ENCODE results near the gene NWD2. TPM values are rescaled to one million over a fixed set of nuclear protein-coding genes. Genes with fewer than 3 reads are reported as not detected.
"Not testable (repeated sequence)": the region's sequence is repeated elsewhere in the genome, so short reads cannot be mapped to it uniquely, and the experiment has no call there.

Gene NWD2
- total and polyA plus RNA-seq, 7 donors: 0.01 to 0.03 TPM; not detected in 5

- 61 to 67% (median 61%) methylated on average over 3 of the region's 3 CpGs for WGBS, 3 donors
- no peak for ATAC-seq
- Histone ChIP-seq H3K4me3 (no peak overlapping the region), H3K27me3 (ENCODE audit: insufficient read depth in 3 of 3, low read length in 2 of 3) (no peaks in the 10 kb centered on the region), H3K36me3 (ENCODE audit: insufficient read depth in 1 of 2, low read depth in 1 of 2) (no peaks in the 10 kb centered on the region), H3K4me1 (no peaks in the 10 kb centered on the region), H3K9me3 (no peaks in the 10 kb centered on the region), H3K27ac (no peak overlapping the region)
- intact Hi-C loops (cut with DNase I): no loop called here
- no peak for DNase-seq
- no peak for TF ChIP-seq CTCF (IDR thresholded peaks at IDR 0.05)
These were observed 241.6 kb downstream of the NWD2 start for GRCh38 chr4:37486166-37486565.

- no peak for TF ChIP-seq CTCF (IDR thresholded peaks at IDR 0.05)
- DNase-seq: no peak
- intact Hi-C loops (cut with DNase I): no loop called here
- ATAC-seq: no peak
- H3K27ac ChIP-seq: no peak overlapping the region
- no peak overlapping the region for H3K4me3 ChIP-seq
- no peaks in the 10 kb centered on the region for H3K9me3 ChIP-seq
- no peaks in the 10 kb centered on the region for H3K36me3 ChIP-seq (ENCODE audit: insufficient read depth in 1 of 2, low read depth in 1 of 2)
- H3K4me1 ChIP-seq: no peaks in the 10 kb centered on the region
- H3K27me3 ChIP-seq (ENCODE audit: insufficient read depth in 3 of 3, low read length in 2 of 3): no peaks in the 10 kb centered on the region
These were observed 243.1 kb downstream of the NWD2 start for GRCh38 chr4:37487668-37488067.

GRCh38 chr4:37489697-37490096 lies 245.2 kb downstream of the NWD2 start:
- no peaks in the 10 kb centered on the region for H3K27me3 ChIP-seq (ENCODE audit: insufficient read depth in 3 of 3, low read length in 2 of 3)
- H3K36me3 ChIP-seq (ENCODE audit: insufficient read depth in 1 of 2, low read depth in 1 of 2): no peaks in the 10 kb centered on the region
- TF ChIP-seq CTCF (IDR thresholded peaks at IDR 0.05): no peak
- H3K9me3 ChIP-seq: no peaks in the 10 kb centered on the region
- no peaks in the 10 kb centered on the region for H3K4me1 ChIP-seq
- no peak overlapping the region for H3K27ac ChIP-seq
- 16 to 27% (median 21%) methylated on average over 1 of the region's 1 CpG for WGBS, 3 donors
- no peak overlapping the region for H3K4me3 ChIP-seq
- ATAC-seq (no peak), DNase-seq (no peak)
- intact Hi-C loops (cut with DNase I): no loop called here

GRCh38 chr4:37490391-37491347 lies 246.1 kb downstream of the NWD2 start:
- no peaks in the 10 kb centered on the region for H3K4me1 ChIP-seq
- H3K9me3 ChIP-seq: no peaks in the 10 kb centered on the region
- 87 to 89% (median 88%) methylated on average over 9 of the region's 9 CpGs for WGBS, 3 donors
- H3K27me3 ChIP-seq (ENCODE audit: insufficient read depth in 3 of 3, low read length in 2 of 3): no peaks in the 10 kb centered on the region
- no peak overlapping the region for H3K4me3 ChIP-seq
- H3K36me3 ChIP-seq (ENCODE audit: insufficient read depth in 1 of 2, low read depth in 1 of 2): no peaks in the 10 kb centered on the region
- TF ChIP-seq CTCF (IDR thresholded peaks at IDR 0.05): no peak
- no peak for DNase-seq
- intact Hi-C loops (cut with DNase I): no loop called here
- no peak overlapping the region for H3K27ac ChIP-seq
- no peak for ATAC-seq

- H3K4me3 ChIP-seq; DNase-seq; ATAC-seq; H3K27me3 ChIP-seq (ENCODE audit: insufficient read depth in 3 of 3, low read length in 2 of 3); intact Hi-C loops (cut with DNase I); H3K4me1 ChIP-seq; H3K9me3 ChIP-seq; H3K27ac ChIP-seq; H3K36me3 ChIP-seq (ENCODE audit: insufficient read depth in 1 of 2, low read depth in 1 of 2): not testable (repeated sequence)
- 93 to 98% (median 97%) methylated on average over 4 of the region's 4 CpGs for WGBS, 3 donors
These were observed 250.8 kb downstream of the NWD2 start for GRCh38 chr4:37495353-37495752.

All from psoas muscle (tissue), 8 donors.